ENCODE data around the gene RUFY1. TPM values are rescaled to one million over a fixed set of nuclear protein-coding genes. Genes with fewer than 3 reads are reported as not detected.

The RUFY1 gene
- total and polyA plus RNA-seq, 9 of the 15 experiments (the other 6 are each of a cell fraction or from before 2014, with no cell fraction given): 5.0 to 41.7 (median 29.6) TPM

DNA sequence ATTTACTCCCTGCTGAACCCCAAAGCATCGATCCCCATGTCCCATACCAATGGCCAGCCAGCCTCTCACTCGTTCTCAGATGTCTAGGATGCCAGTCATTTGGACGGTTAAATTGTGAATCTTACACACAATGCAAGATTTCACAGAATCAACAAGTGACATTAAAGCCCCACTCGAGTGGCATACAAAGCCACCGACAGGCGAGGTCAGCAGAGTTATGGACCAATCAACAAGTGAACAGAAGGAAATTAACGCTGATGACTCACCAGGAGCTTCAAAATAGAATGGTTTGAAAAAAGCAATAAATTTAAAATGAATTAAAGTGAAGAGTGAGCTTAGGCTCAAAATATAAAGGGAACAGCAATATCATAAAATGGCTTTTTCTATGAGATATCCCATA, 8.2 kb upstream of the RUFY1 start:
- no peak overlapping the region for H2AFZ ChIP-seq (ENCODE audit: low read depth, low read length)
- no peaks in the 10 kb centered on the region for H3K79me2 ChIP-seq (ENCODE audit: control insufficient read depth, insufficient read depth, low read length)
- in situ Hi-C loops (cut with MboI) (no loop called here), intact Hi-C loops (cut with micrococcal nuclease) (no loop called here)
- 4% methylated on average over 7 of the region's 7 CpGs for WGBS (ENCODE audit: insufficient coverage, low coverage, missing lambda C conversion rate)
- H3K4me3 ChIP-seq: no peak overlapping the region
- no peaks in the 10 kb centered on the region; a peak in 1 of 5 replicates for H3K4me1 ChIP-seq (replicated peaks in 1 of 2; ENCODE audit: control insufficient read depth in 2 of 2, insufficient read depth in 2 of 2, low read length in 2 of 2)
- BruUV-seq (replicated peaks): no TSS peak
- TF ChIP-seq RBM14 (IDR thresholded peaks at IDR 0.05; ENCODE audit: borderline replicate concordance, insufficient read depth, low read depth, low read length) (no peak), ZNF507 (tag; conservative IDR thresholded peaks at IDR 0.05) (no peak), CSDE1 (IDR thresholded peaks at IDR 0.05) (no peak), EZH2 (IDR thresholded peaks at IDR 0.05; ENCODE audit: borderline replicate concordance, low read depth, low read length) (no peak), TRIM24 (IDR thresholded peaks at IDR 0.05) (no peak), ZNF639 (CRISPR knock-in tag; conservative IDR thresholded peaks at IDR 0.05 in 1 of 2, IDR thresholded peaks at IDR 0.05 in 1 of 2) (no peak), PCBP1 (IDR thresholded peaks at IDR 0.05; ENCODE audit: low read depth, low read length, poor library complexity, severe bottlenecking) (no peak), ATF3 (IDR thresholded peaks at IDR 0.05) (peak; percentile 28; the same call in 1 of the 2 replicates), ATF3 (CRISPR knock-in tag; conservative IDR thresholded peaks at IDR 0.05) (no peak), POLR3A (IDR thresholded peaks at IDR 0.05; ENCODE audit: borderline replicate concordance, extremely low read depth, insufficient read depth, insufficient read length) (no peak), ZNF41 (CRISPR knock-in tag; conservative IDR thresholded peaks at IDR 0.05) (no peak), ZNF584 (CRISPR knock-in tag; IDR thresholded peaks at IDR 0.05; ENCODE audit: low read depth) (no peak), FOSL1 (tag; conservative IDR thresholded peaks at IDR 0.05) (0 out of 2 replicates have a peak, but pooled peaks have one; percentile 12)
- TF ChIP-seq, protein P1, sequence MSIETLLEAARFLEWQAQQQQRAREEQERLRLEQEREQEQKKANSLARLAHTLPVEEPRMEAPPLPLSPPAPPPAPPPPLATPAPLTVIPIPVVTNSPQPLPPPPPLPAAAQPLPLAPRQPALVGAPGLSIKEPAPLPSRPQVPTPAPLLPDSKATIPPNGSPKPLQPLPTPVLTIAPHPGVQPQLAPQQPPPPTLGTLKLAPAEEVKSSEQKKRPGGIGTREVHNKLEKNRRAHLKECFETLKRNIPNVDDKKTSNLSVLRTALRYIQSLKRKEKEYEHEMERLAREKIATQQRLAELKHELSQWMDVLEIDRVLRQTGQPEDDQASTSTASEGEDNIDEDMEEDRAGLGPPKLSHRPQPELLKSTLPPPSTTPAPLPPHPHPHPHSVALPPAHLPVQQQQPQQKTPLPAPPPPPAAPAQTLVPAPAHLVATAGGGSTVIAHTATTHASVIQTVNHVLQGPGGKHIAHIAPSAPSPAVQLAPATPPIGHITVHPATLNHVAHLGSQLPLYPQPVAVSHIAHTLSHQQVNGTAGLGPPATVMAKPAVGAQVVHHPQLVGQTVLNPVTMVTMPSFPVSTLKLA (conservative IDR thresholded peaks at IDR 0.05): no peak
- TF ChIP-seq, protein P2, sequence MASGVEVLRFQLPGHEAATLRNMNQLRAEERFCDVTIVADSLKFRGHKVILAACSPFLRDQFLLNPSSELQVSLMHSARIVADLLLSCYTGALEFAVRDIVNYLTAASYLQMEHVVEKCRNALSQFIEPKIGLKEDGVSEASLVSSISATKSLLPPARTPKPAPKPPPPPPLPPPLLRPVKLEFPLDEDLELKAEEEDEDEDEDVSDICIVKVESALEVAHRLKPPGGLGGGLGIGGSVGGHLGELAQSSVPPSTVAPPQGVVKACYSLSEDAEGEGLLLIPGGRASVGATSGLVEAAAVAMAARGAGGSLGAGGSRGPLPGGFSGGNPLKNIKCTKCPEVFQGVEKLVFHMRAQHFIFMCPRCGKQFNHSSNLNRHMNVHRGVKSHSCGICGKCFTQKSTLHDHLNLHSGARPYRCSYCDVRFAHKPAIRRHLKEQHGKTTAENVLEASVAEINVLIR (CRISPR knock-in tag; IDR thresholded peaks at IDR 0.05): no peak
- no peak overlapping the region for H3K27ac ChIP-seq (ENCODE audit: extremely low read depth, low read depth, low read length)
- no peaks in the 10 kb centered on the region for H4K20me1 ChIP-seq (replicated peaks; ENCODE audit: control insufficient read depth, insufficient read depth, low read length)
- FAIRE-seq: peak; percentile 54
- no peak for ATAC-seq
- no peaks in the 10 kb centered on the region for H3K9me1 ChIP-seq (ENCODE audit: control insufficient read depth, insufficient read depth, low read length)
- H3K27me3 ChIP-seq (ENCODE audit: control insufficient read depth in 2 of 2, insufficient read depth in 2 of 2, low read length in 2 of 2): peaks cover 11 to 18% of the 10 kb centered on the region in 2 experiments; a peak in 4 of 5 replicates
- POLR2A ChIA-PET: interaction anchor here (1.0 to 1.4 kb wide), 3 partner anchors 9 to 82 kb away, joined by 3 to 4 read pairs (median 3); partner anchors contain the start of gene HNRNPH1
- H3K4me2 ChIP-seq (ENCODE audit: insufficient read depth, low read length): no peak overlapping the region
- no peaks in the 10 kb centered on the region for H3K36me3 ChIP-seq (ENCODE audit: control insufficient read depth, insufficient read depth, low read length)
- CTCF ChIA-PET (ENCODE audit: low intra/inter-chr PET ratio): no interaction called here
- H3K9ac ChIP-seq (ENCODE audit: insufficient read depth in 1 of 2, low read depth in 2 of 2, low read length in 2 of 2): no peak overlapping the region
- no peaks in the 10 kb centered on the region for H3K9me3 ChIP-seq (replicated peaks; ENCODE audit: control insufficient read depth, insufficient read depth, low read depth, low read length)
- no peak for DNase-seq (ENCODE audit: extremely low read depth in 1 of 4, low spot score in 3 of 4)
